ENCODE data around the gene PLPP3.
A peak's percentile ranks its signal among the peaks of the same experiment; 100 is the strongest.

PLPP3 gene

DNA sequence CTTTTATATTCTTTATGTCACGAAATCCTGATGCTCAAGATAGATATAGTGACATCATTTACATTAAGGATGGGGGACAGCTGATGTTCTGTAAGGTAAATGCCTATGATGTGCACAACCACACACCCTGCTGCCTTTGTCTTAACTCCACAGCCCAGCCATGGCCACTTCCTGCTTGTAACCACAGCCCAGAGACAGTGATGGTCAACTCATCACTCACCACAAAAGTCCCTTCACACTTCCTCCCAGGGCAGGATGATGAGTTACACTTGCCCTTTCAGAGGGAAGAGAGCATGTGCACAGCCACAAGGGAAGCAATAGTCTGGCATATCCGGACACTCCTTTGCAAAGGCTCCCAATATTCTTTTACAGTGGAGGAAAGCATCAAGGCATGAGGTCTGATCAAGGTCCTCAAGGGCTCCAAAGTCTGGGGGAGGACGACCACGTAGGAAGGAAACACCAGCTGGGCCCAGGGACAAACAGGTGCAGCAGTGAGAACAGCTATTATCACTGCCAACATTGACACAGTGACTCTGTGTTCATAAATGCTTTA lies 53.8 kb downstream of the PLPP3 start:
- peak in 1 of 2 donors; percentile 1 for DNase-seq (ENCODE audit: extremely low read depth in 1 of 2, low read depth in 1 of 2)

DNA sequence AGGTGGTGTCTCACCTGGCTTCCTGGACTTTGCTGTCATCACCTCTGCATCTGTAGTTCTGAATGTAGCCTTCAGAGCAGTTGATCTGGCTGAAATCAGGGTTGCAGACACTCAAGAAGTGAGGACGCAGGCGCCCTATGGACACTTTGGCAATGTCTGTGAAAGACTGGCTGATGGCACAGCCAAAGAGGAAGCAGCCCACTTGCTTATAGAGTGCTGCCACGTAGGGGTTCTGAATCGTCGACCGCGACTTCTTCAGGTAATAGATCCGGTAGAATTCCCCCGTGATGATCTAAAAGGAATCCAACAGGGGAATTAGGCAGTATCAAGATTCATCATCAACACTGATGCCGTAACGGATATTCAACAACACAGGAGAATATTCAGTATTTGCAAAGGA lies 55.1 kb downstream of the PLPP3 start:
- DNase-seq (ENCODE audit: extremely low read depth in 1 of 2, low read depth in 1 of 2): no peak

DNA sequence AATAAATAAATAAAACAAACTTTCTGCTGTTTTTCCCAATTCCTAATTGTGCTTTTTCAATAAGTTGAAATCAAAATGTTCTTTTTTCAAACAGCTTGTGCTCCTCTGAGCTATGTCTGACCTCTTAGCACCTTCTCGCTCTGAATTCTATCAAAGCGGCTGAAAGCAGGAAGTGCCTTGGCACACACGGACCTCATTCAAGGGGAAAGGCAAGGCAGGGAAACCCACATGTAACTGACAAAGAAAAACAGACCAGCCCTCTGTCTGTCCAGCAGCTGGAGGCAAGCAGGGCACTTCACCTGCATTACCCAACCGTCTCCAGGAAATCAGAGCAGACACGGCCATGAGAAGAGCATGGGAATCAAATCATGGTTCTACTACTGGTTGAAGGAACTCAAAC lies 56.7 kb downstream of the PLPP3 start:
- no peak for DNase-seq (ENCODE audit: extremely low read depth in 1 of 2, low read depth in 1 of 2)

DNA sequence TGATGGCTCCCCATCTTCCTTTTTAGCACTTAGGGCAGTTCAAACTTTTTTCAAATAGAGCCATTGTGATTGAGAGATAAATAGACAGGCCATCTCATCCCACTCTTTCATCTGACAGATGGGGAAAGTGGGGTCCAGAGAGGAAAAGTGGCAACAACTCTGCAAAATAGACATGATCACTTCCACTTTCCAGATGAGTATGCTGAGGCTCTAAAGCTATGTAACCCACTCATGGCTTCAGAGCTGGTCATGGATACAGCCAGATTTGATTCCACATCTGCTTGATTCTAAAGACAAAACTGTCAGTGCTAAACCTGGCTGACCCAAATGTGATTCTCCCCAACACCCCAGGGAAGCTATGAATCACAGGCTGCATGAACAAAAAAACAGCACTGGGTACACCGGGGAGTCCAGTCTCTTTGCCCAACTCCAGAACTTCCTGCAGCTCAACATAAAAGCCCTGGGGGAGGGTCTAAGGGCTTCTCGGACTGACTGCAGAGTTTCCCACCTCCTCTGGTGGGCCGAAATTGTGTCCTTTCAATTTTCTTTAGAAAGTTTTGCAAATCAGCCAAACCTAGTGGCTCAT lies 59.3 kb downstream of the PLPP3 start:
- DNase-seq (ENCODE audit: extremely low read depth in 1 of 2, low read depth in 1 of 2): no peak

DNA sequence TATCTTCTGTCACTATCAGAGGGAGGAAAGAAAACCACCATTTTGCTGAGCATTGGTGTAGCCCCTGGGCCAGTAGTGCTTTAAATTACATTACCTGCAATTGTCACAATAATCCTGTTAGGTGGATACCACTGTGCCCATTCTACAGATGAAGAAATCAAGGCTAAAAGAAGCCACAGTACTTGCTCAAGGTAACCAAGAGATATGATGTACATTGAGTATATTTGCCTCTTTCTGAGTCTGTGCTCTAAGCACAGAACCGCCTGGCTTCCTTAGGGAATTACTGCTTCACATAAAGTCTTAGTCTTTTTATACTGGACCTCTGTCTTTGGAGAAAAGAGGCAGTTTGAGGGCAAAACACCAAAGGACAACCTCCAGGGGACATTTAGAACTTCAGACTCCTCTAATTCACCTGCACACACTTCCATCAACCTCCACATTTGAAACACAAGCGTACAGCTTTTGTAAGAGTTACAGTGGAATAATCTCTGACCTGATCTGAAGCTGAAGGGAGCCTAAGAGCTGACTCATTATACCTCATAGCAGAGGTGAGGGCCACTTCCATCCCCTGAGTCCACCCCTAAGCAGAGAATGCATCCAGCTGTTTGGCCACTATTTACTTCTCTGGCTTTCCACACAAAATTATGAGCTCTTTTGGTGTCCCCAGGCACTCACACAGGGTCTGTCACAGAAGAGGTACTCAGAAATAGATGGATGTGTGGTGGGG lies 61.8 kb downstream of the PLPP3 start:
- DNase-seq (ENCODE audit: extremely low read depth in 1 of 2, low read depth in 1 of 2): no peak

DNA sequence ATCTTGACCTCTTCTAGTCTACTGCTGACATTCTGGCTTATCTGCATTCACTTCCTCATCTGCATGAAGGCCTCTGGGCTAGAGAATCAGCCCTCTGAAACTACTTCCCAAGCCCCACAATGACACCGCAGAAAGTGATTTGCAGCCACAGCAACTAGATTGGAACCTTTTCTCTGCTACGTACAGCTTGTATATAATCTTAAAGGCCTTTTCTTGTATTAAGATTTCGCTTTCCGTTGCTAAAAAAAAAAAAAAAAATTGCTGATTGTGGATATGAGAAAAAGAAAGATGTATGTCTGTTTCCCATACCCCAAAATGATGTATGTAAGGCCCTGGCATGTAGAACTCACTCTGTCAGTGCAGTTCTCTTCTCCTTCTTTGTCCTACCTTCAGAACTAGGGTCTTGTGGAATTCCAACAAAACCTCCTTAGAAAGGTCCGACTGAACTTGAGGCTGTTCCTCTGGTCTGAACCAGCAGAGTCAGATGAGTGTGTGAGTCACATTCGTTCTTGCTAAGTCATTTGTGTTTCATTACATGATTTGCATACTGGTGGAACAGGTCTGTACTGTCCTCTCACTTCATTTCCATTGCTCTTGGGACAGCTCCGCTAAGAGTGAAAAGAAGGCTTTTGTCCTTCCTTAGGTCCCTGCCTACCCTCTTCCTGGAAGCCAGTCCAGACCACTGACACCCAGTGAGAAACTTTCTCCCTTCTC lies 62.7 kb downstream of the PLPP3 start:
- DNase-seq (ENCODE audit: extremely low read depth in 1 of 2, low read depth in 1 of 2): no peak

DNA sequence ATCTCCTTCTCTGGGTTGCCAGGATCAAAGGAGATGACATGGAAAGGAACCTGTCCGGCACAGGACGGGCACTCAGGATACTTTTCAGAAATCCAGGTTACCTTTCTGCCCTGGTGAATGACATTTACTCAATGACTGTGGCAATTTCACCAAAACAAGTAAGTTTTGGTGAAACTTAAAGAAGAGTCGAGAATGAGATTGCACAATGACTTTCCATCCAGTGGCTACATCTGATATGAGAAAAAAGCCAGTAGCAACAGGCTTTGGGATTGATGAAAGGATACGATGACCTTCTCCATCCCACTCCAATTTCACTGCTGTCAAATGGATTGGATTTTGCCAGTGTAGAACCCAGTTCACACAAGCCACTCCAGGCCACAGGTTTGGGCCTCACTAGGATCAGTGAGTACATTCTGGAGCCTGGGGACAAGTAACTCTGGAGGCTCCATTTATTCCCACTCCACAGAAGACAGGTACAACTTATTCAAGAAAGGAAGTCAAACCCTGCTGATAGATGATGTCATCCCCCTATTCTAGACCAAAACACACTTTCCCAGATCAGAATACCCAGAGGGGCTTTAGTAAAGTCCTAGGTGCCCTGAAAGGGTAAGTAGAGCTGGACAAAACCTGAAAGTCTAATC lies 63.3 kb downstream of the PLPP3 start:
- DNase-seq (ENCODE audit: extremely low read depth in 1 of 2, low read depth in 1 of 2): no peak

DNA sequence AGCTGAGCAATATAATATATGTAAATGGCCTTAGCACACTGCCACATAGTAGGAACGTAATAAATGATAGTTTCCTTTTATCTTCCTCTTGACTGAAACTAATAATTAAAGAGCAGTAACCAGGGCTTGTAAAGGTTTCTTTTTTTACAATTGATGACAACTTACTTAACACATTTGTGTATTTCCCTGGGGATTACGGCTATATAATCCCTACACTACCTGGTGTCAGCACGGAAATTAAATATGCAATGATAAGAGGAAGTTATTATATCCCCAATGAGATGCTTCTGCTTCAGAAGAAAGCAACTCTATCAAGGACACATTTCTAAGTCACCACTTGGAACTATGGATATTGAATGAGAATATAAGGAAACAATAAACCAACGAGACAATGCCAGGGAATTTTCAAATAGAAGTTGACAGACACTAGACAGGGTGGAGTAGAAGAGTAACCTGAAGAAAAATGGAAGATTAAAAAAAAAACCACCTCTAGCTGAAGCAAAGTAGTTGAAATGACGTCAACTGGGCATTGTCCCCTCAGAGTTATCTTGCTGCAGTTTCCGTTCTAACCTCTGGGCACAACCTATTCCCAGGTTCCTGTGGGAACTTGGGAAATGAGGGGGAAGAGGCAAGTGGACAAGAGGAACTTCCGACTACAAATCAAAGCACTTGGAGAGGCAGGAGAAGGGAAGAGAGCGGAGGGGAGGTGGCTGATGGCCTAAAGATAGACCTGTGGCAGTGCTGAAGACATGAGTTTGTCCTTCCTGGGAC lies 66.5 kb downstream of the PLPP3 start:
- DNase-seq (ENCODE audit: extremely low read depth in 1 of 2, low read depth in 1 of 2): no peak

DNA sequence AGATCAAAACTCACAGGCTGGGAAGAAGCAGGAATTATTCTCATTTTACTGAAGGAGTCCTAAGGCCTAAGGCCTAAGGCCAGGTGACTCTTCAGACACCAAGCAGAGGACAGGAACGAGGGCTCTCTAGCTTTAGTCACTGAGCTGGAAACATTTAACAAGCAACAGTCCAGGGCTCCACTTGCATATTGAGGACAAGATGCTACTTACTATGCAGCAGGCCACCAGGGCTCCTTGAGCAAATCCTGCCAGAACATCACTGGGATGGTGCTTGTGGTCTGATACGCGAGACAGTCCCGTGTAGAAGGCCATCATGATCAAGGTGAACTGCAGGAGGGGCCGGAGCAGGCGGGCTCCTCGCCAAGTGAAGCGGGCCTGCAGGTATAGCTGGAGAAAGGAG lies 67.6 kb downstream of the PLPP3 start:
- DNase-seq (ENCODE audit: extremely low read depth in 1 of 2, low read depth in 1 of 2): no peak

DNA sequence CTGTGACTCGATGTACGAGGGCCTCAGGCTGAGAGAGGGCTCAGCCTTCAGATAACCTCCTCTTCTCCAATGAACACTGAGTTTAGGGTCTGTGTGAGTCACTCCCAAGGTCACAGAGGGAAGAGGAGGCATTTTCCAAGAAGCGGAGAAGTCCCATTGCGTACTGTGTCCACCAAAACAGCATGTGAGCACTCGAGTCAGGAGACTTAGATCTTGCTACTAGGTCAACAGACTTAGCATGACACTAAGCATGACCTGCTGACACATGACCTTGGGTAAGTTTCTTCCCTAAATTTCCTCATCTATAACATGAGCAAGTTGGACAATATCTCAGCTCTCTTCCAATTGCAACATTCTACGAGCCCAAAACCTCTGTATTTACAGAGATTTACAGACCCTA lies 68.0 kb downstream of the PLPP3 start:
- DNase-seq (ENCODE audit: extremely low read depth in 1 of 2, low read depth in 1 of 2): no peak

DNA sequence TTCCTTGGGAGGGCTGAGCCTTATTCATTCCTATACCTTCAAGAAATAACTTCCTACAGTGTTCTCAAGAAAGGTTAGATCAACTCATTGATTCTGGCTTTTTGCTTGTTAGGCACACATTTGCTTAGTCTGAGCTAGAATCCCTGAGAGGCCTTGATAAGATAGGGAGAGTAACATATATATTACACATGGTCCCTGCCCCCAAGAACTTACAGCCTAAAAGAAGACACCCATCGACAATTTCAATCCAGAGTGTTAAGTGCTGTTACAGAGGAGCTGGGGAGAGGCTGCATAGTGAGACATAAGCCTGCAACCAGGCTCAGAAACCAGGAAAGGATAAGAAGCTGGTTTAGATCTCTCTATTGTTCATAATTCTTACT lies 68.7 kb downstream of the PLPP3 start:
- DNase-seq (ENCODE audit: extremely low read depth in 1 of 2, low read depth in 1 of 2): no peak

DNA sequence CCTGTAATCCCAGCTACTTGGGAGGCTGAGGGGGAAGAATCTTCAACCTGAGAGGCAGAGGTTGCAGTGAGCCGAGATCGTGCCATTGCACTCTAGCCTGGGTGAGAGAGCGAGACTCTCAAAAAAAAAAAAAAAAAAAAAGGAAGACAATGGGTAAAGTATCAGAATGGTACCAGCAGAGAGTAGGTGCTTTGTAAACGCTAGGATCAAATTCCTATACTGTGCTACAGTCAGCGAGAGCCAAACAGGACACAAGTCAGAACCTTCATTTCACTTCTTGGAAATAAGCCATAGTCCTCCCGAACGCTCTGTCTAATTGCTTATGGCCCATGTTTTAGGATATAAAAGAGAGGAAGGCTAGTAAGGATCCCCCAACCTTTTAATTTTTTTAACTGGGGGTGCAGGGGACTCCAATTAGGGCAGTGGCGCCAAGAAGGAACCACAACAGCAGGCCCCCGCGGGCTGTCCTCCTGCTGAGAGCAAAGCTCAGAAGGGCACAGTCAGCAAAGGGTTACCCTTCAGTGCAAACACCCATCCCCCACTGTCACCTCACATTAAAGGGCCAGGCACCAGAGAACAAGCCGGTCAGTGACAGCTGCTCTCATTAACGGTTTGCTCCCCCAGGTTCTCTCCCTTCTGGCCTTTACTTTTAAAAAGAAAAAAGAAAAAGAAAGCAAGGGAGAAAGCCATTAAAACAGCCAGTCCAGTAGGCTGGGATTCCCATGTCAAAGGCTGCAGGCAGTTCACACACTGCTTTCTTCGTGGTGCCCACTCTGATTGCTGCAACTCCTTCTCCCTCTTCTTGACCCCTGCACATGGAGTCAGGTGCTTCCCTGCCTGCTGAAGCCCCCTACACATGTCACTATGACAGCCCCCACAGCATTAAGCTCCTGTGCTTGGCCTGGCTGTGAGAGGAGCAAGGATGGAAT lies 69.4 kb downstream of the PLPP3 start:
- no peak for DNase-seq (ENCODE audit: extremely low read depth in 1 of 2, low read depth in 1 of 2)

DNA sequence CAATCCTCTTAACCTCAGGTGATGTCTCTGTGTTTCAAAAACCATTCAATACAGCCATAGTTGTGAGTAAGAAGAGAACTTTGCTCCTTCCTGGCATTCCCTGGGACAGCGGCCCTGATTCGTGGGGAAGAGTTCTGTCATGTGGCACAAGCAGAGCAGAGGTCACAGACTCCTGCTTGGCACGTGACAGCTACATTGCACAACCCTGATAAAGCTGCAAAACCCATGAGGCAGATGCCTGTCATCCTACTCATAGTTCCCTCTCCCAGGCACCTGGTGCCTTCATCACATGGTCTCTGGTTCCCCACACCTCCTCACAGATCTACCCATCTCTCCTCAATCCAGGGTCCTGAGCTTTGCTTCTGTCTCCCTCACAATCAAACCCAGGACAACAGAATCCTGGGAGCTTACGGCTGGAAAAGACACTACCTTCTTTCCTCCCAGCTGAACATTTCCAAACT lies 70.8 kb downstream of the PLPP3 start:
- DNase-seq (ENCODE audit: extremely low read depth in 1 of 2, low read depth in 1 of 2): no peak

DNA sequence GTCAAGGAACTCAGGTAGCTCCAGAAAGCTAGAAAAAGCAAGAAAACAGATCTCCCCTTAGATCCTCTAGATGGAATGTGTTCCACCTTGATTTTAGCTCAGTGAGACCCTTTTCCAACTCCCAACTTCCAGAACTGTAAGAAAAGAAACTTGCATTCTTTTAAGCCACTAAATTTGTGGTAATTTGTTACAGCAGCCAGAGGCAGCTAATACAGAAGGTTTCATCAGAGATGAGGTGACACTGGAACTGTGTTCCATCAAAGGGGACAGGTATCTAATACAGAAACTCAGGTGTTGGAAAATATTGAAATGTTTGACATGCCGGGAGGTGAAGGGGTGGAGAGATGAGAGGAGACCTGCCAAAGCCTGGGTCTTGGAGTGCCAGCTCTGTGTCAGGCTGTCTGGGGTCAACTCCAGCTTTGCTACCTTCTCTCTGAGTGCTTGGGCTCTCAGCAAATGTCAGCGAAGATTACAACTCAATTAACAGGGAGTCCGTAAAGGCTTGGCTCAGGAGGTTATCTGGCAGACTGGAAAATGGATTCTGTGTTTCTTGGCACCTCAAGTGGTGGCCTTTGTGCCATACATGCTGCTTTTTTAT lies 71.3 kb downstream of the PLPP3 start:
- DNase-seq (ENCODE audit: extremely low read depth in 1 of 2, low read depth in 1 of 2): no peak

DNA sequence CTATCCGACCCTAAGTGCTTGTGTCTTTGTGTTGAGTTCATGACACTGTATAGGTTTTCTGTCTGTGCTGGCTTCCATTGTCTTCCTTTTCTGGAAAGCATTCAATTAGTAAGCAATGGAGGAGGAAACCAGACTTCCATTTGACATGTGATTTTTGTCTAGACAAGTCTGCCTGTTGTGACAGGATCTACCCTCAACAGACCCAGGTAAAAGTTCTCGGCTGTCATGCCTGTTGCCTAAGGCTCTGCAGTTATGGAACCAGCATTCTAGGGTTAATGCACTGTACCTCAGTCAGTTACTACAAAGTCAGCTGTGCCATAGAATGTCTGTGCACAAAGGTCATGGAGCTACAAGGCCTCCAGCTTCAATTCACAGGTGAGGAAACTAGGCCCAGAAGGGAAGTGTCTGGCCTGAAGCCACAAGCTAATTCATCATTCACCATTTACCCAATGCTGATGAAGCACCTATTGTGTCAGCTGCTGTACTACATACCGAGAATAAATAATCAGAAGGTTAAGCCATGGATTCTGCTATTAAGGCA lies 72.3 kb downstream of the PLPP3 start:
- no peak for DNase-seq (ENCODE audit: extremely low read depth in 1 of 2, low read depth in 1 of 2)

DNA sequence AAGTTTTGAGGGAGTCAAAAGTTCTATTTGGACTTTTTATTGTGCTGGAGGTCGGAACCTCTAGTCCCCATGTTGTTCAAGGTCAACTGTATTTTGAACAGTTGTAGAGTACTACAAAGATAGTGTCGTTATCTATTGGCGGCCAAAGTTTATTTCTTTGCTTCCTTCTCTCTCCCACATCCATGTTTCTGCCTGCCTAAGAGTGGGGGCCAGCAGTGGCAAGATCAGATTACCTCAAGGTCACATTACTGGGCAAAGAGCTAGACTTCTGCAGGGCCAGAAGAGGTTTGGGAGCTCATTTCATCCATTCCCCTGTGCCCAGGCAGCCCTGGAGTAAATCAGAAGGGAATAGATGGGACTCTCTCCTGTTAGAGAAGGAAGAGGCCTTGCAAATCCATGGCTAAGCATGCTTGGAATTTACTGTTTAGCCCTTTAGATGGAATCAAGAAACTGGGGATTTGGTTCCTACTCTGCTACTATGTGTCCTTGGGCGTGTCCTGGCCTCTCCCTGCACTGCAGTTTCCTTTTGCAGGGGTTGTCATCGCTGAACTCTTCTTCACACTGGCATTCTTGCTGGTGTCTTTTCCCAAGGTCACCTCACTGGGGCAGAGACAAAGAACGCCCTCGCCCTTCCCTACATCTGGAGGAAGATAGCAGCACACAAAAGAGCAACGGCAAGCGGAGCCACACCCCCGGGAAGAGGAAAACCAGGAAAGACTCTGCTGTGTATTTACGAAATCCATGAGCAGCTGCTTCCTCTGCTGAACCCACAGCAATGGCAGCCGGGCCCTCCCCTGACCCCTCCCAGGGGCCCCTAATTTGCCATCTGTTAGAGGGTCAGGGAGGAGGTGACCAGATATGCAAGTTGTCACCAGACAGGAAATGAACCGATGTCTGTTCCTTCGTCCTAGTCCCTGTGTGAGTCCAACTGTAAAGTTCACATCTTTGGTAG lies 73.3 kb downstream of the PLPP3 start:
- no peak for DNase-seq (ENCODE audit: extremely low read depth in 1 of 2, low read depth in 1 of 2)

DNA sequence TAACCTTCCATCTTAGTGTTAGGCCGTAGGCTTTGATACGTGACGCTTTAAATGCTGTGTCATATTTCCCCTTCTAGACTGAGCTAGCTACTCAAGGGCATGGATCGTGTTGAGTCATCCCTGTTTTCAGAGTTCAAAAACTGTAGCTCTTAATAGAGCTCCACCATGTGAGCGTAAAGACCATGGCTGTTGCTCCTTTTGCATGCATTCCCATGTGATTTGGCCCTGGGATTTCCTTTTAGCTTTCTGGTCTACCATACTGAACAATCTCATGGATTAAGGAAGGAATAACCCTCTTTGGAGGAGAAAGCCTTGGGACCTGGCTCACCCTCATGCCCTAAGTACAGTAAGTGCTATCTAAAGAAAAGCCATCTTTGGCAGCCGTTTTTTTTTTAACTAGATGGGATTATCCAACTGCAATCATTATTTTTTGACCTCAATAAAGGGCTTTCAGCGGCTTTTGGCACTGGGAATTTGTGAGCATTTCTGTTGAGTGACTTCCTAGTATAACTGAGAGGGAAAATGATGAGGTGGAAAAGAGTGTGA lies 76.6 kb downstream of the PLPP3 start:
- no peak for DNase-seq (ENCODE audit: extremely low read depth in 1 of 2, low read depth in 1 of 2)

DNA sequence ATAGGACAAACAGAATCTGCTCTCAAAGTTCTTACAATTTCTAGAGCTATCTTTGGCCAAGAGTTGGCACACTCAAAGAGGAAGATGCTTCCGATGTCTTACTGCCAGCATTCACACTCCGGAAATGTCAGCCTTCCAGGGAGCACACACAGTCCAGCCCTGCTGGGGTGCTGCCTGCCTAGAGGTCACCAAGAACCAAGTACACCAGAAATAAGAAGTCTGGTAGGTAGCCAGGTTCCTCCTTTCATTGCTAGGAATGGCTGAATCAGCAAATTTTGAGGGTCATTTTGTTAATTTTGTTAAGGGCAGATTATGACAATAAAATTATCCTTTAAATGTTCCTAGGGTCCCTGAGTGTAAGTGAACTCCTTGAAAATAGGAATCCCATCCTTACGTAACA lies 77.5 kb downstream of the PLPP3 start:
- no peak for DNase-seq (ENCODE audit: extremely low read depth in 1 of 2, low read depth in 1 of 2)

Data from stimulated activated CD8-positive, alpha-beta memory T cell treated with anti-CD3 and anti-CD28 coated beads, Interleukin-7, amount 100 ng/mL, for 48 hours (primary cell).